Measurements from ENCODE around the gene ATE1.

GRCh38 chr10:121766426-121766825, 161.4 kb downstream of the ATE1 start:
- TF ChIP-seq POLR2A (IDR thresholded peaks at IDR 0.05; ENCODE audit: low read length) = no peak
- TF ChIP-seq GATA1 (IDR thresholded peaks at IDR 0.05; ENCODE audit: low read depth, low read length) = no peak

Data from erythroblast (primary cell).